HCT116 (cell line): ENCODE data around the gene KRTAP13-2. TPM values are rescaled to one million over a fixed set of nuclear protein-coding genes. Genes with fewer than 3 reads are reported as not detected.

Experiments
- ATAC-seq: fragments of 200-7000 bp; cut with Tn5 transposase; 2 replicates; pipeline ENCODE4 v1.9.1; 2020; ENCODE audit warnings: mild to moderate bottlenecking, moderate library complexity
- BruUV-seq: library from RNA; stranded (reverse); fragments of 400-500 nt; replicated peaks from 2 replicates; lab custom pipeline; 2021; lab: Mats Ljungman, UMichigan
- CTCF ChIA-PET: fragments of 300-600 bp; sonication (Branson Sonifier 250); formaldehyde crosslinking; loops from one replicate; lab custom pipeline; 2021; ENCODE audit warnings: antibody characterized with exemption; lab: Charles Lee
- POLR2A ChIA-PET: fragments of 300-600, 350-600 bp; sonication (Branson Sonifier 250); formaldehyde crosslinking; loops from one replicate; lab custom pipeline; 2021; ENCODE audit warnings: antibody characterized with exemption; lab: Charles Lee
- RAD21 ChIA-PET, 2 experiments: fragments of 300-600 bp; sonication (Branson Sonifier 250); formaldehyde crosslinking; loops; one replicate each; lab custom pipeline; 2023; ENCODE audit warnings: low total read pairs in 2 of 2; ENCODE audit not compliant: uncharacterized antibody in 2 of 2, unreplicated experiment in 2 of 2, low non-redundant PET in 1 of 2; lab: Charles Lee
- DNase-seq: peaks from one replicate; pipeline ENCODE4 v3.0.0-alpha.2; 2010; ENCODE audit warnings: low read depth, low spot score
- H2AFZ ChIP-seq: fragments of 200-600 bp; shearing (Covaris generic), sonication (generic); 2 replicates; pipeline ENCODE4 v1.6.1; 2017; ENCODE audit warnings: low read depth, mixed run types, mixed read lengths, antibody characterized with exemption, low read length; ENCODE audit not compliant: poor library complexity, severe bottlenecking
- H3K27ac ChIP-seq: 2 replicates; pipeline ENCODE4 v1.5.1; 2012; ENCODE audit warnings: low read depth, low read length
- H3K27me3 ChIP-seq: fragments of 200-600 bp; sonication (generic); 2 replicates; pipeline ENCODE4 v1.6.1; 2016; ENCODE audit warnings: mixed run types, low read length, mixed read lengths; ENCODE audit not compliant: insufficient read depth
- H3K36me3 ChIP-seq, 2 experiments: fragments of 200-500 bp in 1 of 2; fragments of 200-600 bp in 1 of 2; sonication (Bioruptor generic) in 1 of 2; sonication (generic) in 1 of 2; 2 replicates each; pipeline versions ENCODE4 v1.5.1 to v1.6.1; 2014 to 2016; ENCODE audit warnings: low read length in 2 of 2, inconsistent platforms in 1 of 2, mixed read lengths in 1 of 2, mixed run types in 1 of 2; ENCODE audit not compliant: insufficient read depth in 2 of 2, control insufficient read depth in 1 of 2
- H3K4me1 ChIP-seq, 2 experiments: fragments of 200-600 bp in 1 of 2; sonication (generic) in 1 of 2; 2 replicates each; pipeline versions ENCODE4 v1.5.1 to v1.6.1; 2012 to 2017; ENCODE audit warnings: low read length in 2 of 2, inconsistent platforms in 1 of 2, mild to moderate bottlenecking in 1 of 2, mixed read lengths in 1 of 2, mixed run types in 1 of 2, moderate library complexity in 1 of 2; ENCODE audit not compliant: insufficient read depth in 2 of 2, control insufficient read depth in 1 of 2
- H3K4me2 ChIP-seq: fragments of 200-600 bp; sonication (generic); 2 replicates; pipeline ENCODE4 v1.6.1; 2017; ENCODE audit warnings: mixed run types, low read length, mixed read lengths
- H3K4me3 ChIP-seq, 2 experiments: fragments of 200-600 bp in 1 of 2; sonication (generic) in 1 of 2; replicated peaks in 1 of 2; 2 replicates each; pipeline ENCODE4 v1.5.1; 2011 to 2016; ENCODE audit warnings: low read length in 2 of 2, control low read depth in 1 of 2, low read depth in 1 of 2, mild to moderate bottlenecking in 1 of 2, mixed read lengths in 1 of 2, mixed run types in 1 of 2
- H3K79me2 ChIP-seq: fragments of 200-600 bp; sonication (generic); 2 replicates; pipeline ENCODE4 v1.6.1; 2017; ENCODE audit warnings: mild to moderate bottlenecking, mixed run types, low read length, moderate library complexity, mixed read lengths; ENCODE audit not compliant: insufficient read depth
- H3K9ac ChIP-seq: fragments of 200-600 bp; sonication (generic); 2 replicates; pipeline ENCODE4 v1.6.1; 2016; ENCODE audit warnings: low read length, mixed read lengths
- H3K9me2 ChIP-seq: fragments of 200-600 bp; sonication (generic), shearing (Covaris generic); 2 replicates; pipeline ENCODE4 v1.6.1; 2017; ENCODE audit warnings: mixed run types, mild to moderate bottlenecking, moderate library complexity; ENCODE audit not compliant: insufficient read depth
- H3K9me3 ChIP-seq, 2 experiments: fragments of 200-500 bp in 1 of 2; fragments of 200-600 bp in 1 of 2; sonication (Bioruptor generic) in 1 of 2; sonication (generic) in 1 of 2; 2 replicates each; pipeline ENCODE4 v1.6.1; 2014 to 2017; ENCODE audit warnings: low read length in 2 of 2, mixed read lengths in 2 of 2, inconsistent platforms in 1 of 2, low read depth in 1 of 2, mild to moderate bottlenecking in 1 of 2, mixed run types in 1 of 2, moderate library complexity in 1 of 2; ENCODE audit not compliant: control insufficient read depth in 1 of 2, insufficient read depth in 1 of 2
- H4K20me1 ChIP-seq: fragments of 200-600 bp; sonication (generic), shearing (Covaris generic); 2 replicates; pipeline ENCODE4 v1.6.1; 2017; ENCODE audit warnings: mixed run types, mild to moderate bottlenecking, moderate library complexity; ENCODE audit not compliant: insufficient read depth
- ATF3 ChIP-seq: IDR thresholded peaks from 2 replicates; pipeline ENCODE4 v1.6.1; 2012
- CEBPB ChIP-seq: IDR thresholded peaks from 2 replicates; pipeline ENCODE4 v1.6.1; 2012; ENCODE audit warnings: low read depth
- EGR1 ChIP-seq: IDR thresholded peaks from 2 replicates; pipeline ENCODE4 v1.6.1; 2012; ENCODE audit warnings: low read depth
- ELF1 ChIP-seq: IDR thresholded peaks from 2 replicates; pipeline ENCODE4 v1.6.1; 2012; ENCODE audit warnings: low read depth, borderline replicate concordance
- JUND ChIP-seq: IDR thresholded peaks from 2 replicates; pipeline ENCODE4 v1.6.1; 2012
- MAX ChIP-seq: IDR thresholded peaks from 2 replicates; pipeline ENCODE4 v1.6.1; 2012
- POLR2A ChIP-seq: IDR thresholded peaks from 2 replicates; pipeline ENCODE4 v1.7.0; 2011; ENCODE audit warnings: borderline replicate concordance; ENCODE audit not compliant: insufficient read depth, insufficient read length; ENCODE audit errors: extremely low read depth
- POLR2AphosphoS5 ChIP-seq: IDR thresholded peaks from 2 replicates; pipeline ENCODE4 v1.6.1; 2011; ENCODE audit warnings: mild to moderate bottlenecking, low read depth, low read length, moderate library complexity
- SIN3A ChIP-seq: IDR thresholded peaks from 2 replicates; pipeline ENCODE4 v1.6.1; 2012; ENCODE audit warnings: low read depth
- SP1 ChIP-seq: IDR thresholded peaks from 2 replicates; pipeline ENCODE4 v1.6.1; 2012; ENCODE audit warnings: low read depth
- TCF7L2 ChIP-seq: IDR thresholded peaks from 2 replicates; pipeline ENCODE4 v1.7.0; 2011; ENCODE audit warnings: borderline replicate concordance, inconsistent platforms; ENCODE audit not compliant: insufficient read depth, insufficient read length; ENCODE audit errors: extremely low read depth
- YY1 ChIP-seq: IDR thresholded peaks from 2 replicates; pipeline ENCODE4 v1.6.1; 2011; ENCODE audit warnings: low read length, low read depth, moderate library complexity, mild to moderate bottlenecking; ENCODE audit not compliant: insufficient replicate concordance; ENCODE audit errors: extremely low read depth
- ZBTB33 ChIP-seq: IDR thresholded peaks from 2 replicates; pipeline ENCODE4 v1.6.1; 2011; ENCODE audit warnings: mild to moderate bottlenecking, low read length, moderate library complexity; ENCODE audit not compliant: insufficient replicate concordance; ENCODE audit errors: extremely low read depth
- intact Hi-C: fragments of 100-400 bp; cut with micrococcal nuclease; formaldehyde crosslinking; loops from 2 replicates; pipeline ENCODE4 v1.10.0; 2022
- total RNA-seq: library from RNA; stranded (reverse); gene quantifications from one replicate; pipeline ENCODE4 v1.2.1, GENCODE V29; 2021; ENCODE audit not compliant: unreplicated experiment

KRTAP13-2 gene
- total RNA-seq, 1 experiment from 2014 or later, result not detected

- TF ChIP-seq ZBTB33 (no peak), MAX (no peak), CEBPB (no peak), EGR1 (no peak), ELF1 (no peak), JUND (no peak), SIN3A (no peak), SP1 (no peak), YY1 (no peak), POLR2A (no peak)
Measured at GRCh38 chr21:30337772-30338171, 34.3 kb downstream of the KRTAP13-2 start (continued).

- POLR2A ChIA-PET, result no interaction called here
- RAD21 ChIA-PET, result no interaction called here
- ATAC-seq, result no peak
Measured at GRCh38 chr21:30337276-30337744, 34.8 kb downstream of the KRTAP13-2 start, which contains the start of gene KRTAP27-1. Gene KRTAP27-1, minus strand, starts transcription at chr21:30337694. Its CDS starts 26 bp downstream, at chr21:30337668.

More at GRCh38 chr21:30337276-30337744, 34.8 kb downstream of the KRTAP13-2 start, which contains the start of gene KRTAP27-1:
- Histone ChIP-seq H3K4me3 (no peak within 1 kb of the TSS), H2AFZ (no peak within 1 kb of the TSS), H3K4me2 (no peak within 1 kb of the TSS), H3K36me3 (no peaks in the 10 kb centered on the region), H3K27ac (no peak within 1 kb of the TSS), H3K9me2 (no peaks in the 10 kb centered on the region), H3K9ac (no peak within 1 kb of the TSS), H3K4me1 (no peaks in the 10 kb centered on the region), H3K27me3 (no peaks in the 10 kb centered on the region), H4K20me1 (no peaks in the 10 kb centered on the region), H3K9me3 (peaks cover 5 to 26% of the 10 kb centered on the region in 2 experiments; a peak in 2 of 4 replicates), H3K79me2 (no peaks in the 10 kb centered on the region)
- BruUV-seq, result no TSS peak
- TF ChIP-seq TCF7L2, result no peak
- no peak for TF ChIP-seq ATF3
- TF ChIP-seq POLR2AphosphoS5, result no peak
- CTCF ChIA-PET, result no interaction called here
- DNase-seq, result no peak
- intact Hi-C loops, result no loop called here
